Spinal cord (tissue), 10 donors: ENCODE measurements around the gene TWF2. TPM values are rescaled to one million over a fixed set of nuclear protein-coding genes. Genes with fewer than 3 reads are reported as not detected.

Source experiments
- DNase-seq, 6 donors: peaks; one replicate each; pipeline versions ENCODE4 v3.0.0 to v3.0.0-alpha.2; 2013 to 2015; ENCODE audit warnings: low spot score in 6 of 6, low read depth in 4 of 6
- H3K27ac ChIP-seq: one replicate; pipeline ENCODE4 v1.5.1; 2013; ENCODE audit warnings: low read depth, low read length, control low read depth
- H3K27me3 ChIP-seq: one replicate; pipeline ENCODE4 v1.6.1; 2013; ENCODE audit warnings: low read length; ENCODE audit not compliant: control insufficient read depth, insufficient read depth
- H3K36me3 ChIP-seq: one replicate; pipeline ENCODE4 v1.6.1; 2013; ENCODE audit warnings: low read length; ENCODE audit not compliant: control insufficient read depth, insufficient read depth
- H3K4me1 ChIP-seq: one replicate; pipeline ENCODE4 v1.6.1; 2013; ENCODE audit warnings: low read length; ENCODE audit not compliant: control insufficient read depth, insufficient read depth
- H3K4me3 ChIP-seq: one replicate; pipeline ENCODE4 v1.5.1; 2013; ENCODE audit warnings: low read depth, low read length, control low read depth
- H3K9me3 ChIP-seq: one replicate; pipeline ENCODE4 v1.6.1; 2013; ENCODE audit warnings: low read length; ENCODE audit not compliant: control insufficient read depth, insufficient read depth
- WGBS: methylation state at CpG from one replicate; pipeline ENCODE4 v1.1.5; 2013; ENCODE audit warnings: missing lambda C conversion rate; ENCODE audit not compliant: insufficient coverage; 5-methylcytosine and 5-hydroxymethylcytosine counted together
- polyA plus RNA-seq, 2 donors: library from polyadenylated mRNA; unstranded; fragments of 120-200 nt; gene quantifications; one replicate each; pipeline ENCODE4 v1.2.1, GENCODE V29; 2013; ENCODE audit not compliant: insufficient read length in 2 of 2
- total RNA-seq, 2 donors: library from RNA; depleted of rRNA in 1 of 2; stranded (reverse); fragments of 120-200 nt in 1 of 2; fragments of >200 nt in 1 of 2; gene quantifications; one replicate each; pipeline versions ENCODE4 v1.2.3 to v1.2.4, GENCODE V29; 2013 to 2014
- donor health status: healthy.

Gene TWF2
- total and polyA plus RNA-seq, 4 donors: 20.8 to 36.3 (median 30.9) TPM

DNA sequence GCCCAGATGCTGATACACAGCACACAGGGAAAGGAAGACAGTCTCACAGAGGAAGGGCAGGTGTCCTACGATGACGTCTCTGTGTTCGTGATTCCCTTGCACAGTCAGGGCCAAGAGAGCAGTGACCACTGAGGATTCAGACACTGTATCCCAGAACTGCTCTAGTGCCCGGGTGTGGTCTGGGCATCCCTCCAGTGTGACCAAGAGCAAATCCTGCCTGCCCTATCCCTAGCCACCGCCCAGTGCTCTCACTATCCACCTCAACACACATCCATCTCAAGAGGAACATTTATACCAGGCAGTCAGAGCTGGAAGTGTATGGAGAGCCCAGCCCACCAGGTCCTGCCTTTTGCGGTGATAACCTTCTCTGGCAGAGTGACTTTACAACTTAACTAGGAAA, 10.7 kb upstream of the TWF2 start:
- Histone ChIP-seq H3K4me3 (no peak overlapping the region), H3K27me3 (no peaks in the 10 kb centered on the region), H3K27ac (no peak overlapping the region), H3K9me3 (no peaks in the 10 kb centered on the region), H3K36me3 (peaks cover 75% of the 10 kb centered on the region), H3K4me1 (peaks cover 31% of the 10 kb centered on the region)
- WGBS: 97% methylated on average over 5 of the region's 6 CpGs
- no peak for DNase-seq

DNA sequence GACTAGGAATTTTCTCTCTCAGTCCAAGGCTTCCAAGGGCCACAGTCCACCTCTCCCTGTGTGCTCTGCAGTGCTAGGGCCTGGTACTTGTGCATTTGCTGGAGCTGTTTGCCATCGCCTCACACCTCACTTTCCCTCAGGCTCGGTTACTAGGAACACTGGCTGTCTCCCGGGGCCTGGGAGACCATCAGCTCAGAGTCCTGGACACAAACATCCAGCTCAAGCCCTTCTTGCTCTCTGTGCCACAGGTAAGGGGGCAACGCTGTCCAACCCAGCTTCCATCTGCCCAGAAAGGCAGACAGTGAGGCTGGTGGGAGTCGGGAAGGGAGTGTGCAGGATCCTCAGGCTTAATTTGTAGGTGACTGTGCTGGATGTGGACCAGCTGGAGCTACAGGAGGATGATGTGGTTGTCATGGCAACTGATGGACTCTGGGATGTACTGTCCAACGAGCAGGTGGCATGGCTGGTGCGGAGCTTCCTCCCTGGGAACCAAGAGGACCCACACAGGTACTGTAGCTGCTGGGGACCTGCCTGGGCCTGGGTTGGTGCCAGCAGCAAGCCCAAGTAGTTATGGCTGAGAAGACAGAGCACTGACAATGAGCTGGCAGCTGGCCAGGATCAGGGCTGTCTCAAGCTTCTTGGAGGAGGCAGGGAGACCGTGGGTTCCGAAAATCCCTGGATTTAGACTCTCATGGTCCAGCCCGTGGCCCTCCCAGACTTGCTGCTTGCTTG, 10.0 kb upstream of the TWF2 start:
- 72% methylated on average over 10 of the region's 10 CpGs for WGBS
- peak in 2 of 6 donors; percentile 48 to 73 for DNase-seq
- Histone ChIP-seq H3K4me3 (no peak overlapping the region), H3K9me3 (no peaks in the 10 kb centered on the region), H3K4me1 (peaks cover 34% of the 10 kb centered on the region), H3K27me3 (no peaks in the 10 kb centered on the region), H3K36me3 (peaks cover 68% of the 10 kb centered on the region), H3K27ac (no peak overlapping the region)

DNA sequence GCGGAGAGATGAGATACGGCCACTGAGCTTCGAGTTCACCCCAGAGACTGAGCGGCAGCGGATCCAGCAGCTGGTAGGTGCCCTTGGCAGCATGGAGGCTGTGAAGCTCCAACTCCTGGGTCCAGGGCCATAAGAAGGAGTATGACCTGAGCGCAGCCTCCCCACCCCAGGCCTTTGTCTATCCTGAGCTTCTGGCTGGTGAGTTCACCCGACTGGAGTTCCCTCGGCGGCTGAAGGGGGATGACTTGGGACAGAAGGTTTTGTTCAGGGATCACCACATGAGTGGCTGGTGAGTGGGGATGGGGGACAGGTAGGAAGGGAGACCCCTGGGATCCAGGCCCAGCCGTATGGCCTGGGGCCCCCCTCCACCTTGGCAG, 9.2 kb upstream of the TWF2 start:
- no peak for DNase-seq
- Histone ChIP-seq H3K27ac (no peak overlapping the region), H3K4me3 (no peak overlapping the region), H3K9me3 (no peaks in the 10 kb centered on the region), H3K27me3 (no peaks in the 10 kb centered on the region), H3K36me3 (peaks cover 60% of the 10 kb centered on the region), H3K4me1 (peaks cover 35% of the 10 kb centered on the region)
- WGBS: 98% methylated on average over 9 of the region's 10 CpGs

DNA sequence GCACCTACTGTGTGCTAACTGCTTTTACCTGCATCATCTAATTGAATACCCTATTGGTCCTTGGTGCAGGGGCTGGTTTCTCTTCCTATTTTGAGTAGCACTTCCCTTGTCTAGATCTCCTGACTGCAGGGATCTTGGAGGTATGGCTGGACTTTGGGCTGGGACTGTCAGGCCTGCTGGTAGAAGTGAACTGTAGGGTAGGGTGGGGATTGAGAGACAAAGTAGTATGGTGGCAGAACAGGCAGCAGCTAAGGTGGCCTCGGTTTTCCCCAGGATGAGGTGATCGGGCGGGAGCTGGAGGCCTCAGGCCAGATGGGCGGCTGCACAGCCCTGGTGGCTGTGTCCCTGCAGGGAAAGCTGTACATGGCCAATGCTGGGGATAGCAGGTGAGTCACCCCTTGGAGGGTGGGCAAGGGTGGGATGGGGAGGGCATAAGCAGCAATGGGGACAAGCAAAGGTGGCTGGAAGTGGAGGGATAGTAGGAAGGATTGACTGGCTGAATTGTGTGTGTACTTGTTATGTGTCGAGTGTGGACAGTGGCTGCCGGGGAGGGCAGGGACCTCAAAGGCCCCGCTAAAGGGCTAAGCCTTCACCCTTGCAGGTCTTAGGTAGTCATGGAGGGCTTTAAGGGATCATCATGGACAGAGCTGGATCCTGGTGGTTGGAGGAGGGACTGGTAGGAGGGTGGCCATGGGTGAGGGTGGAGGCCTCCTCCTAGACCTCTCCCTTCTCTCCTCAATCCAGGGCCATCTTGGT, 8.6 kb upstream of the TWF2 start:
- Histone ChIP-seq H3K27me3 (no peaks in the 10 kb centered on the region), H3K4me3 (no peak overlapping the region), H3K9me3 (no peaks in the 10 kb centered on the region), H3K4me1 (peaks cover 35% of the 10 kb centered on the region), H3K36me3 (peaks cover 54% of the 10 kb centered on the region), H3K27ac (no peak overlapping the region)
- 94% methylated on average over 7 of the region's 7 CpGs for WGBS
- DNase-seq: no peak

DNA sequence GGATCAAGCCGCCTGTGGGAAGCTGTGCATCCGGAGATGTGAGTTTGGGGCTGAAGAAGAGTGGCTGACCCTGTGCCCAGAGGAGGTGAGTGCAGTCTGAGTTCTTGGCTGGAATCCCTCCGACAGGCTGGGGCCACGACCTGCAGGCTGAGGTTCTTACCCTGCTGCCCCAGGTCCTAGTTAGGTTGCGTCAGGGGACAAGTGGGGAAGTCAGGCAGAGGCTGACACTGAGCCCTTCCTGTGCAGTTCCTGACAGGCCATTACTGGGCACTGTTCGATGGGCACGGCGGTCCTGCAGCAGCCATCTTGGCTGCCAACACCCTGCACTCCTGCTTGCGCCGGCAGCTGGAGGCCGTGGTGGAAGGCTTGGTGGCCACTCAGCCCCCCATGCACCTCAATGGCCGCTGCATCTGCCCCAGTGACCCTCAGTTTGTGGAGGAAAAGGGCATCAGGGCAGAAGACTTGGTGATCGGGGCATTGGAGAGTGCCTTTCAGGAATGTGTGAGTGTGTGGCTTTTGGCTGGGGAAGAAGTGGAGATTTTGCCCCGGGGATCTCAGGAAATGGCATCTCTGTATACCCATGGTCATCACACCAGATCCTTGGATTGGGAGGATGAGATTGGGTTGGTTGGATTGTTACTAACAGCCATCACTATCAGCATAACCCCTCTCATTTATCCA, 7.9 kb upstream of the TWF2 start:
- 74% methylated on average over 12 of the region's 14 CpGs for WGBS
- H3K4me1 ChIP-seq: peaks cover 35% of the 10 kb centered on the region
- peak overlapping the region; percentile 36 for H3K4me3 ChIP-seq
- peak overlapping the region; percentile 75 for H3K27ac ChIP-seq
- no peak for DNase-seq
- no peaks in the 10 kb centered on the region for H3K9me3 ChIP-seq
- peaks cover 48% of the 10 kb centered on the region for H3K36me3 ChIP-seq
- no peaks in the 10 kb centered on the region for H3K27me3 ChIP-seq

DNA sequence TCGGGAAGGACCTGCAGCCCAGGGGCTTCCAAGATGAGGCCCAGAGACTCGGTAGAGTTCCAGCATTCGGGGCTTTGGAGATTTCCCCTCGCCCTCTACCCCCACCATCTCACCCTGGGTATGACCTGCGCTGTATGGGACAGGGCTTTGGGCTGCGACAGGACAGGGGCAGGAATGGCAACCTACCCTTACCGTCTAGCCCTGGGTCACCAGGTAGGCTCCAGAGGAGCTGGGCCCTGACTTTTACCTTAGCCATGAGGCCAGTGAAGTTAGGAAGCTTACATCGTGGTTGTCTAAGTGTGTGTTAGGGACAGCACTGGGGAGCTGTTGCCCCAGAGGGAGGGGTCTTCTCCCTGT, 7.3 kb upstream of the TWF2 start:
- Histone ChIP-seq H3K4me1 (peaks cover 35% of the 10 kb centered on the region), H3K27me3 (no peaks in the 10 kb centered on the region), H3K27ac (peak overlapping the region; percentile 75), H3K9me3 (no peaks in the 10 kb centered on the region), H3K36me3 (peaks cover 42% of the 10 kb centered on the region), H3K4me3 (peak overlapping the region; percentile 36)
- DNase-seq: no peak
- 25% methylated on average over 8 of the region's 8 CpGs for WGBS

DNA sequence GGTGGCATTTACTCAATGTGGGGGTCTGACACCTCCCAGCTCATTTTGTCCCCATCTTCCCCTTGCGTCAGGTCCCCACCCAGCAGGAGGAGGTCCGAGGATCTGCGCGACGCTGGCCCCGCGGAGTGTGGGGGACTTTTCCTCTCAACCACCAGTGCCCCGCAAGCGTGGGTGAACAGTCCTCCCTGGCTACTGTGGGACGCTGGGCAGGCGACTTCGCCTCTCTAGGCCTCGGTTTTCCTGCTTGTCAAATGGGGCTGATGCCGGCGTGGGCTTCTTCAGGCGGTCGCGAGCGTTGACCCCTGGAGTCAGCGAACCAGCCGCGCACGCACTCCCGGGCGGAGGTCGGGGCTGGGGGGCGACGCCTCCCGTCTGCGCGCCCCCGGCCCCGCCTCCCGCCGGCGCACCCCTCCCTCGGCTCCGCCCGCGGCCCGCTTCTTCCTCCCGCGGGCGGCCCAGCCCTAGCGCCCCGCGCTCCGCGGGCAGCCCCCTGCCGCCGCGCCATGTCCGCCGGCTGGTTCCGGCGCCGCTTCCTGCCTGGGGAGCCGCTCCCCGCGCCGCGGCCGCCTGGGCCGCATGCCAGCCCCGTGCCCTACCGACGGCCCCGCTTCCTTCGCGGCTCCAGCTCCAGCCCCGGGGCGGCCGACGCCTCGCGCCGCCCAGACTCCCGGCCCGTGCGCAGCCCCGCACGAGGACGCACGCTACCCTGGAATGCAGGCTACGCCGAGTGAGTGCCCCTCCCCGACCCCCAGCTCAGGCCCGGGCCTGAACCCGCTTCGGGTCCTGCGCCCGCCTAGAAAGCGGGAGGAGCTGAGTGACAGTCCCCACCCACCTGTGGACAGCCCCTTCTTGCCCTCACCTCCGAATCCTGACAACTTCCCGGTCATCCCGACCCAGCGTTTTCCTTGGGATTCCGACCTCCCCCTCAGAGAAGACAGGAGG, 6.6 kb upstream of the TWF2 start, which contains the start of gene PPM1M:
TSS of gene PPM1M (plus strand) at position 438 of the 942 bp plus-strand sequence. CDS start at position 504, 66 bp downstream.
- peak within 1 kb of the TSS; percentile 56 for H3K4me3 ChIP-seq
- peak within 1 kb of the TSS; percentile 75 for H3K27ac ChIP-seq
- H3K9me3 ChIP-seq: no peaks in the 10 kb centered on the region
- H3K4me1 ChIP-seq: peaks cover 35% of the 10 kb centered on the region
- H3K27me3 ChIP-seq: no peaks in the 10 kb centered on the region
- H3K36me3 ChIP-seq: peaks cover 35% of the 10 kb centered on the region
- WGBS: 2% methylated on average over 98 of the region's 98 CpGs
- peak in 2 of 6 donors; percentile 44 to 62 for DNase-seq

DNA sequence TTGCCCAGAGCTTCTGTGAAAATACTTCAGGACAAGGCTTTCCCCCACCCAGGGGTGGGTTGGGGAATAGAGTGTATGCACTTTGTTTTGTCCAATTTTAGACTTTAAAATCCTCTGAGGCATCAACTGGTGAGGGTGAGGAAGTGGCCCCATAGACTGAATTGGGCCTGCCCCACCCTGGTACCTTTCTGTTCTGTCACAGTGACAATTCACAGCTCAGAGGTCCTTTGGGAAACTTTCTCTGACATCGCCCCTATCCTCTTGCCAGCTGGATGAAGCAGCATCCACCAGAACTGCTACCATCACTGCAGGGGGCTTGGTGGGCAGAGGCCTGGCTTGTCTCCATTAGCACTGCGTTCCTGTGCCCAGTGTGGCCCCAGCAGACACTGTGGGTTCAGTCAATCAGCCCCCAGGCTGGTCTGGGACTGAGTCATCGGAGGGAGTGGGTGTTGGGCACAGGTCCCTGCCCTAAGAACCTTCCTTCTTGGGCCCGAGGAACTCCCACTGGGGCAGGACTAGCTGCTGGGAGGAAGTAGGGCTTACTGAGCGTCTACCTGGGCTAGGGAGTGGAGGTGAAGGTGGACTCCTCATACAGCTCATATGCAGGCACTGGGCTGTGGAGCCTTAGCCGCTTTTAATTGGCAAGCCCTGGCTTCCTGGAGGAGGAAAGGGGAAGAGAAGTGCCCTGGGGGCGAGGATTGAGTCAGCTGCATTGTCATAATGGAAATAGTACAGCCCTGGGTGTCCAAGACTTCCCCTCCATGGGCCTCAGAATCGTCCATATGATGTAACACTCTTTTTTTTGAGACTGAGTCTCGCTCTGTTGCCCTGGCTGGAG, 5.1 kb upstream of the TWF2 start:
- Histone ChIP-seq H3K4me1 (peaks cover 46% of the 10 kb centered on the region), H3K27me3 (no peaks in the 10 kb centered on the region), H3K4me3 (no peak overlapping the region), H3K27ac (peak overlapping the region; percentile 25), H3K9me3 (no peaks in the 10 kb centered on the region), H3K36me3 (peaks cover 19% of the 10 kb centered on the region)
- 83% methylated on average over 9 of the region's 9 CpGs for WGBS
- no peak for DNase-seq
